Suprapubic skin (tissue), 4 donors: Measurements from ENCODE around the gene CFAP20DC.

Experiments
- EP300 ChIP-seq: sonication (generic); formaldehyde crosslinking; IDR thresholded peaks from one replicate; pipeline ENCODE4 v1.6.1; 2017; ENCODE audit warnings: antibody characterized with exemption
- POLR2AphosphoS5 ChIP-seq, 3 donors: sonication (generic); formaldehyde crosslinking; IDR thresholded peaks; one replicate each; pipeline ENCODE4 v1.6.1; 2017; ENCODE audit warnings: antibody characterized with exemption in 3 of 3
- TF ChIP-seq, protein P1 (sequence below), 2 donors: fragments of 200-600 bp in 1 of 2; fragments of 450-650 bp in 1 of 2; sonication (generic) in 1 of 2; IDR thresholded peaks; one replicate each; pipeline ENCODE4 v1.5.1; 2016 to 2019; ENCODE audit warnings: antibody characterized with exemption in 2 of 2, mild to moderate bottlenecking in 1 of 2, moderate library complexity in 1 of 2

DNA sequence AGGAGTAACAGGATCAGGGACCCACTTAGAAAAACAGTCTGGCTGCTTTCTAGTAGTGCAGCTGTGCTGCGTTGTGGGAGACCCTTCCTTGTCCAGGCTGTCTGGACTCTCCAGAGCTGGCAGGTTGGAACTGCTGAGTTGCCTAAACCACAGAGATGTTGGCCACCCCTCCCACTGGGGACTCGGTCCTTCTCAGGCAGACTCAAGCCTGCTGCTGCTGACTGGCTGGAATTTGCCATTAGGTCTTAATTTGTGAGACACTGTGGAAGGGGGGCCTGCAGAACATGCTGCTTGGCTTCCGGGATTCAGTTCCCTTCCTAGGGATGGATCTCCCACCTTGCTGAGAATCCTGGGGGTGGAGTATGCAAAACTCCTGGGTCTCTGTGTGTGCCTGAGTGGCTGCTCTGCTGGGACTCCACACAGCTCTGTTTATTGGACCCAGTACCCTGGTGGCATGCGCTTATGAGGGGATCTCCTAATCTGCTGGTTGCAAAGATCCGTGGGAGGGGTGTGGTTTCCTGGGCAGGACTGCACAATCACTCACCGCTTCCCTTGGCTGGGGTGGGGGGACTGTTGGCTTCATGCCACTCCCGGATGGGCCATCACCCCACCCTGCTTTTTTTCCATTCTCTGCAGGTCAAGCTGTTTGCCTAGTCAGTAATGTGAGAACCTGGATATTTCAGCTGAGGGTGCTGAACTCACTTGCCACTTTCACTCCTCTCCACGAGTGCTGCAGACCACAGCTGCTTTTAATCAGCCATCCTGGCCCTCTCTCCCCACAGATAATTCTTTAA, 150.5 kb downstream of the CFAP20DC start:
- TF ChIP-seq, protein P1, sequence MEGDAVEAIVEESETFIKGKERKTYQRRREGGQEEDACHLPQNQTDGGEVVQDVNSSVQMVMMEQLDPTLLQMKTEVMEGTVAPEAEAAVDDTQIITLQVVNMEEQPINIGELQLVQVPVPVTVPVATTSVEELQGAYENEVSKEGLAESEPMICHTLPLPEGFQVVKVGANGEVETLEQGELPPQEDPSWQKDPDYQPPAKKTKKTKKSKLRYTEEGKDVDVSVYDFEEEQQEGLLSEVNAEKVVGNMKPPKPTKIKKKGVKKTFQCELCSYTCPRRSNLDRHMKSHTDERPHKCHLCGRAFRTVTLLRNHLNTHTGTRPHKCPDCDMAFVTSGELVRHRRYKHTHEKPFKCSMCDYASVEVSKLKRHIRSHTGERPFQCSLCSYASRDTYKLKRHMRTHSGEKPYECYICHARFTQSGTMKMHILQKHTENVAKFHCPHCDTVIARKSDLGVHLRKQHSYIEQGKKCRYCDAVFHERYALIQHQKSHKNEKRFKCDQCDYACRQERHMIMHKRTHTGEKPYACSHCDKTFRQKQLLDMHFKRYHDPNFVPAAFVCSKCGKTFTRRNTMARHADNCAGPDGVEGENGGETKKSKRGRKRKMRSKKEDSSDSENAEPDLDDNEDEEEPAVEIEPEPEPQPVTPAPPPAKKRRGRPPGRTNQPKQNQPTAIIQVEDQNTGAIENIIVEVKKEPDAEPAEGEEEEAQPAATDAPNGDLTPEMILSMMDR (IDR thresholded peaks at IDR 0.05) = no peak
- TF ChIP-seq EP300 (no peak), POLR2AphosphoS5 (IDR thresholded peaks at IDR 0.05) (no peak)
